Neural progenitor cell (in vitro differentiated cells): ENCODE results near the gene CFL2.

Experiments used
- CTCF ChIP-seq: fragments of 200-600 bp; sonication (generic); IDR thresholded peaks from 2 replicates; pipeline ENCODE4 v1.5.1; 2017; ENCODE audit warnings: antibody characterized with exemption, mild to moderate bottlenecking
- EZH2 ChIP-seq: fragments of 200-600 bp; sonication (generic); IDR thresholded peaks from 2 replicates; pipeline ENCODE4 v1.6.1; 2017; ENCODE audit warnings: antibody characterized with exemption, mild to moderate bottlenecking, moderate library complexity

GRCh38 chr14:34691206-34691605 lies 23.2 kb downstream of the CFL2 start:
- no peak for TF ChIP-seq CTCF
- no peak for TF ChIP-seq EZH2
